Adipocyte (in vitro differentiated cells): ENCODE results near the gene FBXO8.
A peak's percentile ranks its signal among the peaks of the same experiment; 100 is the strongest.
"Not testable (repeated sequence)": the region's sequence is repeated elsewhere in the genome, so short reads cannot be mapped to it uniquely, and the experiment has no call there.

Source experiments
- DNase-seq: peaks from one replicate; pipeline ENCODE4 v3.0.0-alpha.2; 2015; ENCODE audit warnings: low read depth
- H3K27me3 ChIP-seq: replicated peaks from 2 replicates; pipeline ENCODE4 v1.7.0; 2013; ENCODE audit warnings: mild to moderate bottlenecking, low read length, moderate library complexity; ENCODE audit not compliant: control insufficient read depth, insufficient read depth
- H3K36me3 ChIP-seq: 2 replicates; pipeline ENCODE4 v1.7.0; 2013; ENCODE audit warnings: low read length, mild to moderate bottlenecking, moderate library complexity; ENCODE audit not compliant: control insufficient read depth, insufficient read depth, severe bottlenecking
- H3K4me1 ChIP-seq: 2 replicates; pipeline ENCODE4 v1.7.0; 2013; ENCODE audit warnings: mild to moderate bottlenecking, low read length, moderate library complexity; ENCODE audit not compliant: control insufficient read depth, insufficient read depth
- H3K4me3 ChIP-seq: 2 replicates; pipeline ENCODE4 v1.7.0; 2013; ENCODE audit warnings: mild to moderate bottlenecking, low read length, moderate library complexity
- H3K9ac ChIP-seq: 2 replicates; pipeline ENCODE4 v1.7.0; 2013; ENCODE audit warnings: mild to moderate bottlenecking, low read length, moderate library complexity
- H3K9me3 ChIP-seq: 2 replicates; pipeline ENCODE4 v1.7.0; 2013; ENCODE audit warnings: mild to moderate bottlenecking, low read length, moderate library complexity; ENCODE audit not compliant: control insufficient read depth

Gene FBXO8

DNA sequence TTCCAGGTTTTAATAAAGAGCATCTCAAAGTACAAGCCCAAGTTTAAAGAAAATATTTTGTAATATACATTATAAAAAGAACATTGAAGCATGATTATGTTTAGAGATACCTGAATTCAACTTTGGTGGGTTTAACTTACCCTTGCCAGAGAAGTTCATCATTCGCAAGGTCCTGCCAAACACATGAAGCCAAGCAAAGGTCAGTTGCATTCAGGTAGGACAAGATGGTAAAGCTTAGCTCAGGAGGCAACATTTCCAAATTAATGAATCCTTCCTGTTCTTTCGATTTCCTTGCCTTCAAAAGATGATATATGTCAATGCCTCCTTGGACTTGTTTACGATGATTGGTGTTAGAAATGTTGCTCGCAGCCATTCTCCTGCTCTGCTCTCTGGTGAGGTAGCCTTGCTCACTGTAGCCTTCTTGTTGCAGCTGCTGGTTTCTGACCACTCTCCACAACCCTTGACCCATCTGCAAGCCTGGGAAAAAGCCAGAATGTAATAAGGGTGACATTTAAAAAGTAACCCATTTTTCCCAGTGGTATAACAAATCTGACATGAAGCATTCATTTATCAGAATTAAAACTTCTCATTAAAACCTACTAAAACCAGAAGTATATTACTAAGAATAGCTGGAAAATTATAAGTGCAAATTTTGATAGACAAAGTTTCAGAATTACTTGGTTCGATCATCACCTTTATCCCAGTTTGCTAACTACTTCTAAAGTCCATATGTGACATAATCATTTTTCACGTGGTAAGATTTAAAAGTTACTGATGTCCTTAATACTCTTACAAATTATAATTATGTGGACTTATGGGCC lies 20.6 kb downstream of the FBXO8 start:
- Histone ChIP-seq H3K36me3 (peaks cover 4% of the 10 kb centered on the region), H3K4me3 (peak overlapping the region; percentile 54), H3K4me1 (peaks cover 25% of the 10 kb centered on the region), H3K27me3 (no peaks in the 10 kb centered on the region), H3K9me3 (no peaks in the 10 kb centered on the region), H3K9ac (no peak overlapping the region)
- DNase-seq: no peak

DNA sequence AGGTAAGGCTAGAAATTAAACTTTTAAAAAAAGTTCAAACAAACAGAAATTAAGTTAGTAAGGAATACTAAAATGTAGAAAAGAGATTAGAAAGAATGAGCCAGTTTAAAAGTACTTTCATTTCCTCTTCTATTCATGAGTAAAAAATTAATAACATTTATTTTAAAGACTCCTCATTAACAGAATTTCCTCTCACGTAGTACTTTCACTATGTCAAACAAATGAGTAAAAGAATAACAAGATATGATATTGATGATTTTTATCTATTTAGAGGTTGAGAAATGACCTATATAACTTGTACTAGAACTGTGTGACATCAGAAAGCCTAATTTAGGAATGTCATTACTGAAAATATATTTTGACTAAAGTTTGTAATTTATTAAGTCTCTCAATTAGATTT lies 22.0 kb downstream of the FBXO8 start:
- H3K9ac ChIP-seq, H3K4me3 ChIP-seq, H3K27me3 ChIP-seq, H3K36me3 ChIP-seq, H3K9me3 ChIP-seq, DNase-seq: not testable (repeated sequence)
- H3K4me1 ChIP-seq: peaks cover 36% of the 10 kb centered on the region

DNA sequence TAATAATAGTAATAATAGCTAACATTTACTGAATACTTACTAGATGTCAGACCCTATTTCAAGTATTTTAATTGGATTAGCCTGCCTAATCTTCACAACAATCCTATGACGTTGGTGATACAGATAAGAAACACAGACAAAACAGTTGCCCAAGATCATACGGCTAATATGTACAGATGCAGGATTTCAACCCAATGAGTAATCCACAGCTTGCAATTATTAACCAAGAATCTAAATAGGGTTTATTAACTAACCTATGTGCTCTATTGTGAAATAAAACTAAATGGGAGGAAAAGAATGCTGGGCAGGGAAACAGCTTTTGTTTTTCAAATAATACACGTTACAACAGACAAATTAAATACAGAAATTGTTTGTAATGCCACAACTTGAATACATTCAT lies 23.4 kb downstream of the FBXO8 start:
- no peaks in the 10 kb centered on the region for H3K27me3 ChIP-seq
- H3K9me3 ChIP-seq: no peaks in the 10 kb centered on the region
- peak overlapping the region; percentile 25 for H3K4me3 ChIP-seq
- H3K36me3 ChIP-seq: peaks cover 4% of the 10 kb centered on the region
- DNase-seq: peak; percentile 58
- peaks cover 46% of the 10 kb centered on the region for H3K4me1 ChIP-seq
- peak overlapping the region; percentile 25 for H3K9ac ChIP-seq

DNA sequence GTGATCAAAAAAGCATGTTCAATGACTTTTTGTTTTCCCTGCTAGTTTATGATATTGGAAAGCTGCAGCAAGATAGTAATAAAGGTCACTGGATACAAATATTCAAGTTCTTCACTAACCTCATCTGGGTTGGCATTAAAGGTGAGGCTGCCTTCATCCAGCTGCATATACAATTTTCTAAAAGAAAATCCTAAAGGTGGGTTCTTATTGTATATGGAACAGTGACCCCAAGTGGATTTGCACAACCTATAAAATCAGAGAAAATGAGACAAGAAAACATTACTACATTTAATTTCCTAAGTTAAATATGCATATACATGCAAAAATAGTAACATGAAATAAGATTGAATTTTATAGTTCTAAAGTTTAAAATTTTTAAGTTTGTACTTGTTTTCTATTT lies 23.9 kb downstream of the FBXO8 start:
- Histone ChIP-seq H3K9me3 (no peaks in the 10 kb centered on the region), H3K36me3 (peaks cover 4% of the 10 kb centered on the region), H3K4me1 (peaks cover 46% of the 10 kb centered on the region), H3K27me3 (no peaks in the 10 kb centered on the region), H3K4me3 (no peak overlapping the region), H3K9ac (no peak overlapping the region)
- DNase-seq: no peak

DNA sequence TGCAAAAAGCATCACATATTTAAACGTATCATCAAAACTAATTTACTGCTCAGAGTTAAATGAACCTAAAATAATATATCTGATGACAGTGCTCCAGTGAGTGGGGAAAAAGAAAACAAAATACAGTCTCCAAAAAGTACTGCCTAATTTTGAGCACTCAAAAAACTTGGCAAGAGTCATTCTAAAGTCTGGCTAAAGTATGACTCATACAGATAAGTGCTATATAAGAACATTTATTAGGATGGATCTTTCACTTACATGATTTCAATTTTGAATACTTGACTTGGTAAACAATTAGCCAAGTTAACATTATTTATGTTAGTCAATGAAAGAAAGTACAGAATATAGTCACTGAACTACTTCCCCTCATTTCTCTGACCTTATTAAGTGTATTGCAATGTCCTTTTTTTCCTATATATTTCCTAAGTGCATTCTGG lies 27.2 kb downstream of the FBXO8 start:
- Histone ChIP-seq H3K27me3 (no peaks in the 10 kb centered on the region), H3K4me1 (peaks cover 36% of the 10 kb centered on the region), H3K9ac (no peak overlapping the region), H3K4me3 (peak overlapping the region; percentile 52), H3K36me3 (peaks cover 9% of the 10 kb centered on the region), H3K9me3 (no peaks in the 10 kb centered on the region)
- DNase-seq: peak; percentile 69

DNA sequence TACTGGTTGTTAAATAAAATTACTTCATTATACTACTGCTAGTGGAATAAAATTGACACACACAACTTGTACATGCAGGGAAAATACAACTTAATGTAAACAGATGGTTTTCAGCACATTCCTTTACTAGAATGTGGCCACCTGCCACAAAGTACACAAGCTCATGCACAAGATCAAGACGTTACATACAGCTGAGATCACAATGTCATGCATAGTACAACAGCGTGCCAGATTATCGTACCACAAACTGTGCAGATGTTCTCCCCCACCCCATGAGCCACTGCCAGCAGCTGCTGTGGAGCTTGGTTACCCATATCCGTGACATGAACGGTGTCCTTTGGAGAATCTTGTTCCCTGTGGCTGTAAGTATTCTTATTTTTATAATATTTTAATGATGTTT lies 27.7 kb downstream of the FBXO8 start:
- no peaks in the 10 kb centered on the region for H3K27me3 ChIP-seq
- no peak overlapping the region for H3K9ac ChIP-seq
- no peaks in the 10 kb centered on the region for H3K9me3 ChIP-seq
- peaks cover 31% of the 10 kb centered on the region for H3K4me1 ChIP-seq
- peaks cover 9% of the 10 kb centered on the region for H3K36me3 ChIP-seq
- H3K4me3 ChIP-seq: peak overlapping the region; percentile 52
- peak; percentile 64 for DNase-seq

DNA sequence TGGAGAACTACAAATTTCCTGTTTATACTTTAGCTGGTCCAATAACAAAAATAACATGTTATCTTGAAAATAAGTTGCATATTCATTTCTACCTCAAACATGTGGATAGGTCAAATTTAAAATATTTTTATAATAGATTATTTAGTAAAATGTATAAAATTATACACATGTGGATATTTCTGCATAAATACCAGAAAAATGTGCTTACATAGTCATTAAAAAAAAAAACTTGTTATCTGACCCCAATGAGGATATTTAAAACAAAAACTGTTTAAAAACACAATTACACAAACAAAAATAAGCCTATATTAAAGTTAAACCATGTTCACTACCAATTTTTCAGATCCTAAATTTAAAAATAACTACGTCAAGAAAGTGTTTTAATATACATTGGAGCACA lies 28.1 kb downstream of the FBXO8 start:
- DNase-seq: no peak
- H3K4me1 ChIP-seq: peaks cover 27% of the 10 kb centered on the region
- H3K9me3 ChIP-seq: no peaks in the 10 kb centered on the region
- H3K4me3 ChIP-seq: no peak overlapping the region
- H3K27me3 ChIP-seq: no peaks in the 10 kb centered on the region
- no peak overlapping the region for H3K9ac ChIP-seq
- H3K36me3 ChIP-seq: peaks cover 9% of the 10 kb centered on the region

DNA sequence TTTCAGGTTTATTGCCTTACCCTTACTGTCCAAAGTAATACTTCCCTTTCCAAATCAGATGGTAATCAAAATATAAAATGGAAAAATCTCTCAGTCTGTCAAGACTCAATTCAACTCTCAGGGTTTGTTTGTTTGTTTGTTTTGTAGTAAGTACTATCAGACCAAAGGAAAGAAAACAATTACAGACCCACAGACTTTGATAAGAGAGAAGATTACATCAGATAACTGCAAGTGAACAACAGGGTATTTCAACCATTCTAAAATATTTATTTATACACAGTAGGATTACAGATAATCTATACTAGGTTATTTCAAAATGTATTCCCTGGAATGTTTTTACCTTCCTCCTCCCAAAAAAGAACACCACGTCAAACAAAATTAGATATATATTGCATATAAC lies 28.9 kb downstream of the FBXO8 start:
- no peak overlapping the region for H3K4me3 ChIP-seq
- H3K4me1 ChIP-seq: peaks cover 21% of the 10 kb centered on the region
- H3K9me3 ChIP-seq: no peaks in the 10 kb centered on the region
- peaks cover 9% of the 10 kb centered on the region for H3K36me3 ChIP-seq
- H3K9ac ChIP-seq: no peak overlapping the region
- DNase-seq: no peak
- H3K27me3 ChIP-seq: no peaks in the 10 kb centered on the region

DNA sequence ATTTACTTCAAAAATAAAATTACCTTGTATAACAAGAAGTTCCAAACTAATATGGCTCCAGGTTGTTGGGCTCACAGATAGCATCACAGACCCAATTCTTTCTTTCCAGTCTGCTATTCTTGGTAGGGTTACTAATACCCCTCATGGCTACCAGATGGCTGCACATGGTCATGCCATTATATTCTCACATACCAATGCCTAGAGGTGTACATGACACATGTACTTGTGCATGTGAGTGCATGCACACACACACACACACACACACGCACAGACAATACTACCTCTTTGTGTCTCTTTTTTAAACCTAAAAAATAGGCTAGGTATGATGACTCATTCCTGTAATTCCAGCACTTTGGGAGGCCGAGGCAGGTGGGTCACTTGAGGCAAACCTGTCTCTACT lies 31.1 kb downstream of the FBXO8 start:
- H3K9me3 ChIP-seq: no peaks in the 10 kb centered on the region
- H3K4me3 ChIP-seq: no peak overlapping the region
- H3K27me3 ChIP-seq: no peaks in the 10 kb centered on the region
- no peak overlapping the region for H3K9ac ChIP-seq
- no peak for DNase-seq
- peaks cover 19% of the 10 kb centered on the region for H3K4me1 ChIP-seq
- peaks cover 9% of the 10 kb centered on the region for H3K36me3 ChIP-seq

DNA sequence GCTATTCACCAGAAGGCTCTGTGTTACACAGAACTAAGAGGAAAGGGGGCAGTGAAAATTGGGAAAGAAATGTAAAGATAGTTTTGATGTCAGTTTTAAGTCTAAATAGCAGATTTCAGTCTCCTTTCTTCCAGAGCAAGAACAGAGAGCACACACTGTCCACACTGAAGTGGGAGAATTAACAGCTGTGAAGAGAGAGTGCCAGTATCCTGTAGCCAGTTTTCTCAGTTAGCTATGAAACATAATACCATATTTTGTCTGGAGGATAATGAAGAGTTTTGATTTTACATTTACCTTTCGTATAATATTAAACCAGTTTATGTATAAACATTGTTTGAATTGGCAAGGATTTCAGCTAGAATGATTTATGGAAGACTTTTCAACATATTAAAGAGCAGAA lies 35.1 kb downstream of the FBXO8 start:
- Histone ChIP-seq H3K36me3 (no peaks in the 10 kb centered on the region), H3K9me3 (no peaks in the 10 kb centered on the region)
- DNase-seq: no peak

DNA sequence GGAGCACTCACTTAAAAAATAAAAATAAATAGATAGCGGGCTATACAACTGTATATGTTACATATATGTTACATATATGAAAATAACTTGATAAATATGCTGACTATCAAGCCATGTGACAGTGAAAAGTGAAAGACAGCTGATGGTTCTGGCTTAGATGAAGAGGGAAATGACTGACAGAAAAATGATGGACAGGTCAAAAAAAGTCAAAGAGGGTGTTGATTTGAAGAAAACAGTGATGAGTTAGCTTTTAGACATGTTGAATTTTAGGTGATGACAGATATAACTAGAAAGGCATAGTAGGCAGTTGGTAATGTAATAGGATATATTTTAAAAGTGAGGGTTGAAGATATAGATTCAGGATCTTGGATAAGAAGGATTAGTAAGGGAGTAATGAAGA lies 37.8 kb downstream of the FBXO8 start:
- no peaks in the 10 kb centered on the region for H3K36me3 ChIP-seq

More for the DNA sequence above, 35.1 kb downstream of the FBXO8 start:
- no peak overlapping the region for H3K4me3 ChIP-seq
- H3K4me1 ChIP-seq: no peaks in the 10 kb centered on the region
- H3K9ac ChIP-seq: no peak overlapping the region
- H3K27me3 ChIP-seq: no peaks in the 10 kb centered on the region

DNA sequence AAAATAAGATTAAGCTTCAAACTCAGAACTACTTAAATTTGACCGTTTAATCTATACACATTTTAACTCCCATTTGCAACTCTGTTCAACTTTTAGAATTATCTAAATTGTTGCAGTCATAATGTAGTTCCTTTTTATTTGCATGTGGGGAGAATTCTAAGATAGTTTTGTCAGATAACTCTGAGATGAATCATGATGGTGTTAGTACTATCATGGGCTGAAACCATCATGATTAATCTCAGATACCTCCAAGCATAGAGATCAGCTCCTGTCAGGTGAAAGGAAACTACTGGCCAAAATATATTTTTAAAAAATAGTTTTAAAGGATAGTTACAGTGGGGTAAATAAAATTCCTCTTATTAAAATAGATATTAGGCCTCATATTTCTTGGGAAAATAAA lies 39.0 kb downstream of the FBXO8 start:
- Histone ChIP-seq H3K4me1 (peaks cover under 1% of the 10 kb centered on the region), H3K9me3 (no peaks in the 10 kb centered on the region), H3K27me3 (no peaks in the 10 kb centered on the region), H3K36me3 (peaks cover 5% of the 10 kb centered on the region), H3K9ac (no peak overlapping the region), H3K4me3 (no peak overlapping the region)
- DNase-seq: no peak

More for the DNA sequence above, 37.8 kb downstream of the FBXO8 start:
- no peak for DNase-seq
- no peak overlapping the region for H3K4me3 ChIP-seq
- no peak overlapping the region for H3K9ac ChIP-seq
- H3K27me3 ChIP-seq: no peaks in the 10 kb centered on the region
- no peaks in the 10 kb centered on the region for H3K9me3 ChIP-seq
- no peaks in the 10 kb centered on the region for H3K4me1 ChIP-seq
